Mesodermal cell (in vitro differentiated cells): ENCODE results near the gene SNX11.
A peak's percentile ranks its signal among the peaks of the same experiment; 100 is the strongest.

Source experiments
- H3K27ac ChIP-seq: 2 replicates; pipeline ENCODE4 v1.7.0; 2013; ENCODE audit warnings: mild to moderate bottlenecking, low read depth, low read length, moderate library complexity; ENCODE audit not compliant: severe bottlenecking
- H3K36me3 ChIP-seq: 2 replicates; pipeline ENCODE4 v1.7.1; 2013; ENCODE audit warnings: mild to moderate bottlenecking, low read length, moderate library complexity; ENCODE audit not compliant: control insufficient read depth, insufficient read depth
- H3K4me1 ChIP-seq: one replicate; pipeline ENCODE4 v1.7.1; 2013; ENCODE audit warnings: mild to moderate bottlenecking, low read length; ENCODE audit not compliant: insufficient read depth, control insufficient read depth, poor library complexity, severe bottlenecking
- H3K4me3 ChIP-seq: 2 replicates; pipeline ENCODE4 v1.7.0; 2013; ENCODE audit warnings: low read length, control low read depth, mild to moderate bottlenecking; ENCODE audit not compliant: insufficient read depth, poor library complexity, severe bottlenecking; ENCODE audit errors: extremely low read depth
- H3K9me3 ChIP-seq: 2 replicates; pipeline ENCODE4 v1.7.1; 2013; ENCODE audit warnings: mild to moderate bottlenecking, low read length, moderate library complexity; ENCODE audit not compliant: control insufficient read depth
- WGBS, 2 experiments: methylation state at CpG; one replicate each; pipeline ENCODE4 v1.1.5; 2013; ENCODE audit warnings: missing lambda C conversion rate in 2 of 2; ENCODE audit not compliant: insufficient coverage in 2 of 2; 5-methylcytosine and 5-hydroxymethylcytosine counted together

SNX11 gene

GRCh38 chr17:48100160-48100559 lies 7.4 kb upstream of the SNX11 start:
- Histone ChIP-seq H3K4me1 (no peaks in the 10 kb centered on the region), H3K4me3 (peak overlapping the region; percentile 89), H3K9me3 (no peaks in the 10 kb centered on the region), H3K36me3 (peaks cover 29% of the 10 kb centered on the region), H3K27ac (peak overlapping the region; percentile 95)
- 15 to 32% methylated on average over 6 to 9 of the region's 10 CpGs for WGBS, 2 experiments

DNA sequence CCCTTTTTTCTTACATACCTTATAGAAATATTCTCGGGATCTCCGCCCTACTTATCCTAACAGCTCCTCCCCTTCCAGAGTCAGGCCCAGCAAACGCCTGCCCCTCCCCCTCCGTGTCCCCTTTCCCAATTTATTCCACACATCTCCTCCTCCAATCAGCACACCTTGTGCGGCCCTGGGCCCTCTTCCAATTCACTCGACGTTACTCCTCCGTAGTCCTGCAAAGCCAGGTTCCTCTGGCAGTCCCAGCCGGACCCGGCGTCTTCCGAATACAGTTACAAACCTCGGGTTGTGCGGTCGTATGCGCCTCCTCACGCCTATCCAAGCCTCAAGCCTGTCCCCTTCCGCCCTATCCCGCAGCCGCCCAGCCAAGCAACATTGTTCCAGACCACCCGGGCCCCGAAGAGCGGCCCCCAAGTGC lies 7.0 kb upstream of the SNX11 start:
- Histone ChIP-seq H3K27ac (peak overlapping the region; percentile 95), H3K4me3 (peak overlapping the region; percentile 89), H3K36me3 (peaks cover 24% of the 10 kb centered on the region), H3K4me1 (no peaks in the 10 kb centered on the region), H3K9me3 (no peaks in the 10 kb centered on the region)
- 0% methylated on average over 21 of the region's 23 CpGs for WGBS, 2 experiments

DNA sequence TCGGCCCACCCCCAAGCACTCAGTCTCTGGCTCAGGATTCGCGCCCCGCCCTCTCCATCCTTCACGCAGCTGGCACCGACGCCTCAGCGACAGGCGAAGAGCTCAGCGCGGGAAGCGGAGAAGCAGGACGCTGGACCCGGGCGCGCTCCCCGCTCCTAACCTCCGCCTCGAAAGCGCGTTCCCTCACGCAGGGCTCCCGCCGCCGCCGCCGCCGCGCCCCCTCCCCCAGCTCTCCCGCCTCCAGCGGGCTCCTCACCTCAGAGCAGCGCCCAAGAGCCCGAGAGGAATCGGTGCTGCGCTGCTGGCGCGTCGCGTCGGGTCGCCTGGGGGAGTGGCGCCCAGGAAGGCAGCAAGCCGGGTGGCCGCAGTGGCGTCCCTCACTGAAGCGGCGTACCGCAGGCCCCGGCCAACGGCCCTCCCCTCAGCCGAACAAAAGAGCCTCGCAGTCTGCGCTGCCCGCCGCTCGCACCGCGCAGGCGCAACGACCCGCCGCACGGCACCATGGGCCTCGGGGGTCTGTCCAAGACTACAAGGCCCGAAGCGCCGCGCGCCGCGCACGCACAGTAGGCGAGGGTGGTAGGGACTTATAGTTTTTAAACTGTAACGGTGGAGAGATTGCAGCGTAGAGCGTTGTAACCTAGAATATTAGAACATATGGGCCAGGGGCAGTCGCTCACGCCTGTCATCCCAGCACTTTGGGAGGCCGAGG lies 6.4 kb upstream of the SNX11 start, which contains the start of gene CBX1:
Gene CBX1 (minus strand): TSS at position 467 of the 709 bp plus-strand sequence. CDS start 24,474 bp downstream, outside the sequence.
- Histone ChIP-seq H3K4me3 (peak within 1 kb of the TSS; percentile 89), H3K4me1 (no peaks in the 10 kb centered on the region), H3K36me3 (peaks cover 19% of the 10 kb centered on the region), H3K9me3 (no peaks in the 10 kb centered on the region), H3K27ac (peak within 1 kb of the TSS; percentile 95)
- WGBS, 2 experiments, result 0% methylated on average over 47 to 75 of the region's 79 CpGs

GRCh38 chr17:48102043-48102750 lies 5.4 kb upstream of the SNX11 start:
- 93 to 96% methylated on average over 10 to 15 of the region's 19 CpGs for WGBS, 2 experiments
- Histone ChIP-seq H3K9me3 (no peaks in the 10 kb centered on the region), H3K36me3 (peaks cover 12% of the 10 kb centered on the region), H3K4me3 (no peak overlapping the region), H3K4me1 (no peaks in the 10 kb centered on the region), H3K27ac (no peak overlapping the region)

DNA sequence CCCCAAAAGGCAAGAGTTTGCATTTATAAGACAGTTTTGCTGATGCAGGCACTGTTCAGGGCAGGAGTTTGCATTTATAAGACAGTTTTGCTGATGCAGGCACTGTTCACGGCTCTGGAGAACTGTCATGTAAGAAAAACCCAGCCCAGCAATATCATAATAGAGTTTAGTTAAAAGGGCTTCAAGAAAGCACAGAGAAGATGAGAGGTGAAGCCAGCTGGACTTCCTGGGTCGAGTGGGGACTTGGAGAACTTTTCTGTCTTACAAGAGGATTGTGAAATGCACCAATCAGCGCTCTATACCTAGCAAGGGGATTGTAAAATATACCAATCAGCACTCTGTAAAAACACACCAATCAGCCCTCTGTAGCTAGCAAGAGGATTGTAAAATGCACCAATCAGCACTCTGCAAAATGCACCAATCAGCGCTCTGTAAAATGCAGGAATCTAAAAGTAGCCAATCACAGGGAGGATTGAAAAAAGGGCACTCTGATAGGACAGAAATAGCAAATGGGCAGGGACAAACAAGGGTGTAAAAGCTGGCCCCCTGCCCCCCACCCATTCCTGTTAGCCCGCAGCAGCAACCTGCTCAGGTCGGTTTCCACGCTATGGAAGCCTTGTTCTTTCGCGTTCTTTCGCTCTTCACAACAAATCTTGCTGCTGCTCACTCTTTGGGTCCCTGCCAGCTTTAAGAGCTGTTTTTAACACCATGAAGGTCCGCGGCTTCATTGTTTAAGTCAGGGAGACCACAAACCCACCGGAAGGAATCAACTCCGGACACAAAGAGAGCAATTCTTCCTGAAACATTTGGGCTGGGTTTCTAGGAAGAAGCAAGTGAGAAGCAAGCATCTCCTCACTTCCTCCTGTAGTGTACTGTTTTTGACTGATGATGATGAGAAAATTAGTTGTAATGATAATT lies 4.5 kb upstream of the SNX11 start:
- no peaks in the 10 kb centered on the region for H3K9me3 ChIP-seq
- no peak overlapping the region for H3K4me3 ChIP-seq
- 94 to 98% methylated on average over 10 to 11 of the region's 14 CpGs for WGBS, 2 experiments
- H3K36me3 ChIP-seq, result peaks cover 8% of the 10 kb centered on the region
- no peaks in the 10 kb centered on the region for H3K4me1 ChIP-seq
- no peak overlapping the region for H3K27ac ChIP-seq

- Histone ChIP-seq H3K27ac (no peak overlapping the region), H3K36me3 (peaks cover under 1% of the 10 kb centered on the region), H3K9me3 (no peaks in the 10 kb centered on the region), H3K4me1 (no peaks in the 10 kb centered on the region), H3K4me3 (no peak overlapping the region)
- WGBS, 2 experiments, result 92 to 94% methylated on average over 5 to 6 of the region's 7 CpGs
These were observed 3.1 kb upstream of the SNX11 start for GRCh38 chr17:48104440-48104839.

DNA sequence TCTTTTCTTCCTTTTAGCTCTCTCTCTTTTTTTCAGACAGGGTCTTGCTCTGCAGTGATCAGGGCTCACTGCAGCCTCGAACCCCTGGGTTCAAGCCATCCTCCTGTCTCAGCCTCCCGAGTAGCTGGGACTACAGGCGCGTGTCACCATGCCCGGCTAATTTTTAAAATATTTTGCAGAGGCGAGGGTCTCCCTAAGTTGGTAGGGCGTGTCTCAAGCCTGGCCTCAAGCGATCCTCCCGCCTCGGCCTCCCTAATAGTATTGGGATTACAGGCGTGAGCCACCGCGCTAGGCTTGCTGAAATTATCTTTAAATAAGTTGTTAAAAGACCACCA lies 797 bp upstream of the SNX11 start:
- H3K36me3 ChIP-seq, result peaks cover 2% of the 10 kb centered on the region
- no peak overlapping the region for H3K27ac ChIP-seq
- H3K9me3 ChIP-seq, result no peaks in the 10 kb centered on the region
- peak overlapping the region; percentile 76 for H3K4me3 ChIP-seq
- WGBS, 2 experiments, result 66 to 78% methylated on average over 13 of the region's 13 CpGs
- no peaks in the 10 kb centered on the region for H3K4me1 ChIP-seq

DNA sequence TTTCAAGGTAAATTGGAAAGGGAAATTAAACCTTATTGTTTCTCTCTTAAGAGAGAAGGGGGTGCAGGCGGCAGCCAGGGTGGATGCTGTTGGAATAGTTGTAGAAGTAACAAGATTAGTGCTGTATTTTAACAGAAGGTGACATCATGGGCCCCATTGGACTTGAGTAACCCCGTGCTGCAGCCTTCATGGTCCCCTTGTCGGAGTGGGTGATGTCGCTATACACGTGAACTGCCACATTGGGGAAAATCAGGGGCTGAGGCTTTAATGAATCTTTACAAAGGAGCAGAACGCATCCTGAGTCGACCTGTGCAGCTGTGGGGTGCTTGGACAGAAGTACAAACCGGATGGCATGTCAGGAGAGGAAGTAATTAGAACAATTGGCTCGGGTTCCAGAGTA lies 3.2 kb downstream of the SNX11 start:
- H3K9me3 ChIP-seq, result no peaks in the 10 kb centered on the region
- H3K36me3 ChIP-seq, result peaks cover 28% of the 10 kb centered on the region
- H3K4me3 ChIP-seq, result no peak overlapping the region
- no peak overlapping the region for H3K27ac ChIP-seq
- 94 to 96% methylated on average over 9 of the region's 9 CpGs for WGBS, 2 experiments
- no peaks in the 10 kb centered on the region for H3K4me1 ChIP-seq

DNA sequence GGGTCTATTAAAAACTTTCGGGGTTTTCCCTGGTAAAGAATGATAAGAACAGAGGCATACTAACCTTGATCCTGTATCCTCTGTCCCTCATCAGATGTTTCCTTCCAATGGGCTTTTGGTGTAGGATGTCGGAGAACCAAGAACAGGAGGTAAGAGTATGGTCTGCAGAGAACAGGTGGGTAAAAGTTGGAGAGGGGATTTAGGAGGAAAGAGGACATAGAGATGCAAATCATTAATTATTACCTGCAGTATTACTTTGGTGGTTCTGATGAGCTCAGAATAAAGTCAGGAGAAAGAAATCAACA lies 4.3 kb downstream of the SNX11 start:
- H3K9me3 ChIP-seq, result no peaks in the 10 kb centered on the region
- no peak overlapping the region for H3K27ac ChIP-seq
- H3K36me3 ChIP-seq, result peaks cover 40% of the 10 kb centered on the region
- 100% methylated on average over 1 of the region's 2 CpGs for WGBS, 2 experiments
- H3K4me1 ChIP-seq, result no peaks in the 10 kb centered on the region
- no peak overlapping the region for H3K4me3 ChIP-seq

DNA sequence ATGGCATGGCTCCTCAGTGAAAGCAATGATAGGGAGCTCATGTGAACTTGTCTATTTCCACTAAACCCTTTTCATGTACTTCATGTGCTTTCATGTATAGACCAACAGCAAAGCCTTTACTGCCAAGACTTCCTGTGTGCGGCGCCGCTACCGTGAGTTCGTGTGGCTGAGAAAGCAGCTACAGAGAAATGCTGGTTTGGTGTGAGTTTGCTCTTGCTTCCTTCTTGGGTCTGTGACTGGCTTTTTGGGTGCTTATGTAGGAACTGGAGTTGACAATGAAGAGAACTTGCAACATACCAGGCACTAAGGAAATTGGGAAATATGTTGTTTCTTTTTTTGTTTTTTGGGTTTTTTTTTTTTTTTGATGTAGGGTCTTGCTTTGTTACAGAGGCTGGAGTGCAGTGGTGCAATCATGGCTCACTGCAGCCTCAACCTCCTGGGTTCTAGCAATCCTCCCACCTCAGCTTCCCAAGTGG lies 5.7 kb downstream of the SNX11 start:
- Histone ChIP-seq H3K4me3 (no peak overlapping the region), H3K36me3 (peaks cover 50% of the 10 kb centered on the region), H3K27ac (no peak overlapping the region), H3K4me1 (no peaks in the 10 kb centered on the region), H3K9me3 (no peaks in the 10 kb centered on the region)
- WGBS, 2 experiments, result 94 to 100% methylated on average over 5 of the region's 5 CpGs
